Neural cell (in vitro differentiated cells): ENCODE measurements around the gene DIS3L.

ENCODE experiments used
- CTCF ChIP-seq: fragments of 450-650 bp; IDR thresholded peaks from 2 replicates; pipeline ENCODE4 v1.5.1; 2014; ENCODE audit warnings: antibody characterized with exemption, mild to moderate bottlenecking, moderate library complexity; ENCODE audit not compliant: poor library complexity, severe bottlenecking
- EP300 ChIP-seq: fragments of 450-650 bp; conservative IDR thresholded peaks from 2 replicates; pipeline ENCODE4 v1.6.1; 2014; ENCODE audit warnings: antibody characterized with exemption, mild to moderate bottlenecking, moderate library complexity; ENCODE audit not compliant: poor library complexity, severe bottlenecking
- EZH2 ChIP-seq: fragments of 200-600, 300-800 bp; shearing (Covaris generic), sonication (generic); IDR thresholded peaks from 2 replicates; pipeline ENCODE4 v1.6.1; 2014; ENCODE audit warnings: antibody characterized with exemption, low read length, borderline replicate concordance, mild to moderate bottlenecking; ENCODE audit not compliant: insufficient read depth, poor library complexity, severe bottlenecking
- POLR2AphosphoS5 ChIP-seq: IDR thresholded peaks from 2 replicates; pipeline ENCODE4 v1.6.1; 2012
- REST ChIP-seq: IDR thresholded peaks from 2 replicates; pipeline ENCODE4 v1.6.1; 2012; ENCODE audit warnings: borderline replicate concordance
- SMC3 ChIP-seq: fragments of 450-650 bp; conservative IDR thresholded peaks from 2 replicates; pipeline ENCODE4 v1.6.1; 2014; ENCODE audit warnings: antibody characterized with exemption, mild to moderate bottlenecking, moderate library complexity; ENCODE audit not compliant: poor library complexity
- TAF1 ChIP-seq: IDR thresholded peaks from 2 replicates; pipeline ENCODE4 v1.6.1; 2012; ENCODE audit warnings: low read depth

GRCh38 chr15:66308531-66308930 lies 15.2 kb downstream of the DIS3L start:
- TF ChIP-seq CTCF (no peak), EZH2 (no peak), TAF1 (no peak), POLR2AphosphoS5 (no peak), EP300 (no peak), REST (no peak), SMC3 (no peak)
